A673 (cell line): ENCODE measurements around the gene CIAPIN1.
"Not testable (repeated sequence)": the region's sequence is repeated elsewhere in the genome, so short reads cannot be mapped to it uniquely, and the experiment has no call there.

Source experiments
- EZH2 ChIP-seq: fragments of 200-600 bp; sonication (generic); IDR thresholded peaks from 2 replicates; pipeline ENCODE4 v1.6.1; 2017; ENCODE audit warnings: borderline replicate concordance, low read depth, mild to moderate bottlenecking, mixed read lengths, antibody characterized with exemption, low read length; ENCODE audit not compliant: poor library complexity, severe bottlenecking
- TF ChIP-seq, protein P1 (sequence below): fragments of 300-800, 200-600 bp; sonication (generic); conservative IDR thresholded peaks from 2 replicates; pipeline ENCODE4 v1.5.1; 2017; ENCODE audit warnings: low read depth, mild to moderate bottlenecking, antibody characterized with exemption, low read length, moderate library complexity, mixed read lengths

DNA sequence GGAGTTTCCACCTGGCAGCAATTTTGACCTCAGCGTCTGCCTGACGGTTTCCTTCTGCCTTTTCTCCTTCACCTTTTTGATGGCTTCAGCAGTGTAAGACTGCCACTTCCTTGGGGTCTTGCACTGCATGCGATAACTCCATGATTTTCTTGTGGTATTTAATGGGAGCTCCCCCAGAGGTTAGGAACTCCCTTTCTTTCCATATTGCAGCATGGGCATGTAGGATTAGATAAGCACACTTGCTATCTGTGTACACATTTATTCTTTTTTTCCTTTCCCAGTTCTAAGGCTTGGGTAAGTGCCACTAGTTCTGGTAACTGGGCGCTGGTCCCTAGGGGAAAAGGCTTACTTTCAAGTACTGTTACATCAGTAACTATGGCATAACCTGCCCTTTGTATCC, 49.7 kb downstream of the CIAPIN1 start:
- TF ChIP-seq, protein P1, sequence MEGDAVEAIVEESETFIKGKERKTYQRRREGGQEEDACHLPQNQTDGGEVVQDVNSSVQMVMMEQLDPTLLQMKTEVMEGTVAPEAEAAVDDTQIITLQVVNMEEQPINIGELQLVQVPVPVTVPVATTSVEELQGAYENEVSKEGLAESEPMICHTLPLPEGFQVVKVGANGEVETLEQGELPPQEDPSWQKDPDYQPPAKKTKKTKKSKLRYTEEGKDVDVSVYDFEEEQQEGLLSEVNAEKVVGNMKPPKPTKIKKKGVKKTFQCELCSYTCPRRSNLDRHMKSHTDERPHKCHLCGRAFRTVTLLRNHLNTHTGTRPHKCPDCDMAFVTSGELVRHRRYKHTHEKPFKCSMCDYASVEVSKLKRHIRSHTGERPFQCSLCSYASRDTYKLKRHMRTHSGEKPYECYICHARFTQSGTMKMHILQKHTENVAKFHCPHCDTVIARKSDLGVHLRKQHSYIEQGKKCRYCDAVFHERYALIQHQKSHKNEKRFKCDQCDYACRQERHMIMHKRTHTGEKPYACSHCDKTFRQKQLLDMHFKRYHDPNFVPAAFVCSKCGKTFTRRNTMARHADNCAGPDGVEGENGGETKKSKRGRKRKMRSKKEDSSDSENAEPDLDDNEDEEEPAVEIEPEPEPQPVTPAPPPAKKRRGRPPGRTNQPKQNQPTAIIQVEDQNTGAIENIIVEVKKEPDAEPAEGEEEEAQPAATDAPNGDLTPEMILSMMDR = not testable (repeated sequence)
- not testable (repeated sequence) for TF ChIP-seq EZH2
